ENCODE results near the gene MYO9B.

MYO9B gene

DNA sequence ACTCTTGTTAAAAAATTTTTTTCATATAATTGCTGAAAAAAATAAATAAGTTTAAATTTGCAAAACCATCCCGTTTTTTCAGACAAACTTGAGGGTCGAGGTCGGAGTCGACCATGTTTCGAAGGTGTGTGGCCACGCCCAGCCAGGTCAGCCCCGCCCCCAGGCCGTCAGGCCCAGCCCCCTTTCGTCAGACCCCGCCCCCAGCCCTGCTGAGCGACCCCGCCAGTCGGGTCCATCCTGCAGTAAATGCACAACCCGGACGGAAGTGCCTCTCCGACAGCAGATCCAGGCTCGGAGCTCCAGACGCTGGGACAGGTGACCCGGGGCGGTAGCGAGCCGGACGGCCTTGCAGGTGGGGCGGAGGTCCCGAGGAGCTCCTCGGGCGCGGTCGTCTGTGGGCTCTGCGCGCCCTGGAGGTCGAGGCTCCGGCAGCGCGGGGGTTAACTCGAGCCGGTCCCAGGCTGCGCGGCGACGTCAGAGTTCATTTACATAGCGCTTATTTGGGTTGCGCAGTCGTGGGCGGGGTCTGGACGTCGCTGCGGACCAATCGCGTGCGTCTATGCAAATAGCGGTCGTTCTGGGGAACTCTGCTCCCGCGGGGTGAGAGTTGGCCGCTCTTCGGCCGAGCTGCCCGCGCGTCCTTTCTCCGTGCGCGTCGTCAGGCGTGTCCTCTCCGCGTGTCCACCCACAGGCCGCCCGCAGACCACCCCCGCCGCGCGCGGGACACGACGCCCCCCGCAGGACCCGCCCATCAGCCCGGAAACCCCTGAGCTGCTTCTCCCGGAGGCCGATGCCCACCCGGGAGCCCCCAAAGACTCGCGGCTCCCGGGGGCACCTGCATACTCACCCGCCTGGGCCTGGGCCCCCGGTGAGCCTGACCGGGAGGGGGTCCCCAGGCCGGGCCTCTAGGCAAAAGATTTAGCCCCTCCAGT, 150.7 kb downstream of the MYO9B start, which contains the start of gene OCEL1:
OCEL1 (plus strand) TSS at position 225 of the 932 bp plus-strand sequence; CDS start at position 247, 22 bp downstream.
- peak within 1 kb of the TSS; percentile 58 for H3K4me3 ChIP-seq (ENCODE audit: low read length)
- DNase-seq (ENCODE audit: low read depth, low spot score): peak; percentile 96

DNA sequence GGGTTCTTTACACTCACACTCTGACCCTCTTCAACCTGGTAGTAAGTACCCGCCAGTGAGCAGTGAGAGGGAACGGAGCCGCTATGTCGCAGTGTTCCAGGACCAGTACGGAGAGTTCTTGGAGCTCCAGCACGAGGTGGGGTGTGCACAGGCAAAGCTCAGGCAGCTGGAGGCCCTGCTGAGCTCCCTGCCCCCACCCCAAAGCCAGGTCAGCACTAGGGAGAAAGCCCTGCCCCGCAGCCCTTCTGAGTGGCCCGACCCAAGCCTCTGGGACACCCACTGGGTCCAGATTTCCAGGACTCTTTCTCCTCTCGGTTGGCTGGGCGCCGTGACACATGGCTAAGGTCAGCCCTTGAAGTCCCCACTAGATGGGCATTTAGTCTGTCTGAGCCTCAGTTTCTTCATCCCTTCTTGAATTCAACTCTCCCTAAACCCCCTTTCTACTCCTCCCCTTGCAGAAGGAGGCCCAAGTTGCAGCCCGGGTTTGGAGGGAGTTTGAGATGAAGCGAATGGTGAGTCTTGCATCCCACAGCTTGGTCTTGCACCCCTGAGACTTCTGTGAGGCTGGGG, 152.3 kb downstream of the MYO9B start:
- no peak for DNase-seq (ENCODE audit: low read depth, low spot score)
- H3K4me3 ChIP-seq (ENCODE audit: low read length): no peak overlapping the region

DNA sequence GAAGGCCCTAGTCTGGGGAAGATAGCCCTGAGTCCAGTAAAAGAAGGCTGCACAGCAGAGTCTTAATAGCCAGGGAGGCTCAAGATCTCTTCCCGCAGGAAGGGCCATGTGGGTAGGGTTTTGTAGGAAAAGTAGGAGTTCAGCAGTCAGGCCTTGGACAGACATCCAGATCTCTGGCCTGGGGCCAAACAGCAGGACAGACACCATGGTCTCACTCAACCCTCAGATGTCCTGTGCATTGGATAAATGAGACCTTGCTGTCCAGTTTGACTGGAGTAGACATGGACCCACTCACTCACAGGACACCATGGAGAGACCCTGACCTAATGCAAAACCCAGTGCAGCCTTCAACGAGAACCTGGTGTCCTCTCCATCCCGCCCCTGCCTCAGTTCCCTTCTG, 154.3 kb downstream of the MYO9B start:
- H3K4me3 ChIP-seq (ENCODE audit: low read length): no peak overlapping the region
- no peak for DNase-seq (ENCODE audit: low read depth, low spot score)

DNA sequence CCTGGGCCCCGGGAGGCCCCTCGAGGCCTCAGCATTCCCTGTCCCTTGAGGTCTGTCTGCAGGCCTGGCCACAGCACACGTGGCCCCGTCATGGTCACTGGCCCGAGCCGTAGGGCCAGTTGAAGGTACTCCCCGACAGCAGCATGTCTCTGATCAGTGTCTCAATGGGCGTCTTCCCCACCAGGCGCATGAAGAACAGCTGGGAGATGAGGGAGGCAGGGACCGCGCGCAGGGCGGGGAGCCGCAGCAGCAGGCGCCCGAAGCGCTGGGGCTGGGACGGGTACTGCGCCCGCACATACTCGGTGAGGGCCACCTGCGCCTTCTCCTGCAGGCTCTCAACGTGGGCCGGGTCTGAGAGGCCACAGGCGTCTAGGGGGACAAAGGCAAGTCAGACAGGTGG, 156.7 kb downstream of the MYO9B start:
- DNase-seq (ENCODE audit: low read depth, low spot score): no peak

DNA sequence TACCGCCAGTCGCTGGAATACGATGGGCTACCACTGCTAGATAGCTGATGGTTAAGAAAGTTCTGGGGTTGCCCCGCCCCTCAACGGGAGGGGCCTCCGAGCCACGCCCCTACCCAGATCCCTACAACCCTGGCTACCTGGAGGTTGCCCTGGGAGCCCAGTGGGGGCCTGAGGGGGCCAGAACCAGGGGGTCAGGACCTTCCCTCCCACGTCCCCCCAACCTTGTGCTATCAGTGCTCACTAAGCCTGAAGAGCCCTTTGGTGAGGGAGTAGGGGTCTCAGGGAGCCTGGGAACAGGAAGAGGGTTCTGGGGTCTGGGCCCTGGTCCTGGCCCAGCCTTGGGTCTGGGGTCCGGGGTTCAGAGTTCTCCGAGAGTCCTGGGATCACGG, 159.3 kb downstream of the MYO9B start:
- H3K4me3 ChIP-seq (ENCODE audit: low read length): peak overlapping the region; percentile 59
- peak; percentile 47 for DNase-seq (ENCODE audit: low read depth, low spot score)

More for the DNA sequence above, 156.7 kb downstream of the MYO9B start:
- H3K4me3 ChIP-seq (ENCODE audit: low read length): no peak overlapping the region

DNA sequence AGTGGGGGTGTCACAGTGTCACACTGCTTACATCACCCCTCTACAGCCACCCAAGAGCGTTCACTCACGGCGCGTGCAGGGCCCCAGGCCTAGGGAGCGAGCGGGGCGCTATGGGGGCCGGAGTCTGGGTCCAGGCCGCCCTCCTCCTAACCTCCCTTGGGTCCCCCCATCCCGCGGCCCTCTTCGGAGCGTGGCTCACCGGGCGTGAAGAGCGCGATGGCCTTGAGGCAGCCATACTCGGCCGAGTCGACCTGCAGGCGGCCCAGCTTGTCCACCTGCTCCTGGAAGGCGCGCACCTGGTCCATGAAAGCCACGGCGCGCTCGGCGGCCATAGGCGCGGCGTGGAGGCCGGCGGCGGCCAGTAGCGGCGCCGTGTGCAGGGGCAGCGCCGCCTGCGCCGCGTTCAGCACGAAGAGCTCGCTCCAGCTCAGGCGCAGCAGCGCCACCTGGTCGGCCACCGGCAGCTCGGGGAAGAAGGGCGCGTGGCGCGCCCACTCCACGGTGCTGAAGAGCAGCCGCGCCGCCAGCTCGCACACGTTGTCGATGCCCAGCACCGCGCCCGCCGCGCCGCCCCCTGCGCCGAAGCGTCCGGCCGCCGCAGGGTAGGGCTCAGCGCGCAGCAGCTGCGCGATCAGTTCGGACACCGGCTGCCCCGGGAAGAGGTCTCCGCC, 159.9 kb downstream of the MYO9B start:
- DNase-seq (ENCODE audit: low read depth, low spot score): no peak

DNA sequence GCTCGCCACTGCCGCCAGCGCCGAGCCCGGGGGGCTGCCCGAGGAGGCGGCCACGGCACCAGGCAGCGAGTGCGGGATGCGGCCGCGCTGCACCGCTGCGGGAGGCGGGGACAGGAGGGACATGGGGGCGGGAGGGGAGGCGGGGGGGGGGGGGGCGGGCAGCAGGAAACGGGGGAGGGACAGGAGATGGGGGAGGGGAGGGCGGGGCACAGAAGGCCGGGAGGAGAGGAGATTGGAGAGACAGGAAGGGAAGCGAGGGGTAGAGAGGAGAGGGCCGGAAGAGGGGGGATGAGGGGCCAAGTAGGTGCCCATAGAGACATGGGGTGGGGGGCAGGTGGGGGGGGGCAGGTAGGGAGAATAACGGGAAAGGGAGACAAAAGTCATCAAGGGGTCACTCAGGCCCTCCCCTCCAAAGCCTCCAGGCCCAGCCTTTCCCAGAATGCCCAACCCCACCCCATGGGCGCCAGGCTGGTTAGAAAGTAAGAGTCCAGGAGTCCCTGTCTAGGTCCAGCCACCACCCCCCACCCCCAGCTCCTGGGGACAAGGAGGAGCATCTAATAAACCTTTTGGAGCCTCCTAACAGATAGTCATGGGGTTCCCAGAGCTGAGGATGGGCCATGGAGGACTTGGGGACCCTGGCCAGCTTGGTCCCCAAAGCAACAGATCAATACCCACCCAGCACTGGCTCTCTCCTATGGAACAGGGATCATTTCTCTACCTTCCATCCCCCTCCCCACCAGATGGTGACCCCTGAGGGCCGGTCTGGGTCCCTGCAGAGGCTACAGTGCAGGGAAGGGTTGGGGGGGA, 160.6 kb downstream of the MYO9B start:
- DNase-seq (ENCODE audit: low read depth, low spot score): no peak
- peak overlapping the region; percentile 59 for H3K4me3 ChIP-seq (ENCODE audit: low read length)

More for the DNA sequence above, 159.9 kb downstream of the MYO9B start:
- peak overlapping the region; percentile 59 for H3K4me3 ChIP-seq (ENCODE audit: low read length)

DNA sequence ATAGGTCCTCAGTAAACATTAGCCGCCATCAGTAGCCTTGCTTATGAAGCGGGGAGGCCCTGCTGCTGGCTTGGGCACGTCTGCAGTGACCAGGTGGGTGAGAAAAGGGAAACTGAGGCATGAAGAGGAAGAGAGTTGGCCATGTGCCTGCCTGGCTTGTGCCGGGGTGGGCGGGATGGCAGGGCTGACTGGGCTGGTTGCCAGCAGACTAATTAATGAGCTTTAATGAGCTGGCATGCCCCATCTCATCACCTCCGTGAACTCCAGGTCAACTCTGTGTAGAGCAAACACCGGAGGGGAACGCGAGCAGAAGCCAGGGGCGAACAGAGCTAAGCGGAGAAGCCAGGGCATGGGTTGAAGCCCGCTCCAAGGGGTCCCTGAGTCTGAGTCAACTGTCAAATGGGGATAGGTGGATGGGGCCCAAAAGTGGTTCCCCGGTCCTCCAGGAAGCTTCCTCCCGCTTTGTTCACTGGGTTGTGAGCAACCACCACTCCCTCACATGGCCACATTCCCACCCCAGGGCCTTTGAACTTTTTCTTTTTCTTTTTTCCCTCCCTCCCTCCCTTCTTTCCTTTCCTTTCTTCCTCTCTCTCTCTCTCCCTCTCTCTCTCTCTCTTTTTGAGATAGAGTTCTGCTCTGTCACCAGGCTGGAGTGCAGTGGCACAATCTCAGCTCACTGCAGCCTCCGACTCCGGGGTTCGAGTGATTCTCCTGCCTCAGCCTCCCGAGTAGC, 161.4 kb downstream of the MYO9B start:
- H3K4me3 ChIP-seq (ENCODE audit: low read length): no peak overlapping the region
- no peak for DNase-seq (ENCODE audit: low read depth, low spot score)

DNA sequence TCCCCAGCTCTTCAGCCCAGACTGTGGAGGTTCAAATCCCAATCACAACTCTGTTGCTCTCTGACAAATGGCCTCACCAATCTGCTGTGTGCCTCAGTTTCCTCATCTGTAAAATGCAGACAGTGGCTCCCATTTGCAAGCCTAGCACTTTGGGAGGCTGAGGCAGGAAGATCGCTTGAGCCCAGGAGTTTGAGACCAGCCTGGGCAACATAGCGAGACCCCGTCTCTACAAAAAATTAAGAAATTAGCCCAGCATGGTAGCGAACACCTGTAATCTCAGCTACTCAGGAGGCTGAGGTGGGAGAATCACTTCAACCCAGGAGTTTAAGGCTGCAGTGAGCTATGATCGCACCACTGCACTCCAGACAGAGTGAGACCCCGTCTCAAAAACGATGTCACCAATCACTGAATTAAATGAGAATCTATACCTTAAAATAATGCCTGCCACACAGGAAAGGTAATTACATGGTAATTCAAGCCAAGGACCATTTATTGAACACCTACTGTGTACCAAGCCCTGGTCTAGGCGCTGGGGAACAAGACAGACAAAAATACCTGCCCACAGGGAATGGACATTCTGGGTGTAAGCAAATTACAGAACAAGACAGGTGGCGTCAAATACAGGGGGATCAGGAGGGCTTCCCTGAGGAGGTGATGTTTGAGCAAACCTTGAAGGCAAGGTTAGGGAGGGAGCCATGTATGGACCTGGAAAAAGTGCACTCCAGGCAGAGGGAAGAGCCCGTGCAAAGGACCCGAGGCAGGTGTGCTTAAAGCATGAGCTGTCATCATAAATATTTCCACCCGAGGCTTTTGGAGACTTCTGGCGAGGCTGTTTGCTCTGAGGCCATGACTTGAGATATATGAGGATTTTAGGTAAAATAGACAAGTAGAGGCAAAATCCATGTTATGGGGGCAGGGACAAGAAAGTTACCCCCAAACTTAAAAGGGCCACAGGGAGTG, 162.4 kb downstream of the MYO9B start:
- H3K4me3 ChIP-seq (ENCODE audit: low read length): no peak overlapping the region
- no peak for DNase-seq (ENCODE audit: low read depth, low spot score)

DNA sequence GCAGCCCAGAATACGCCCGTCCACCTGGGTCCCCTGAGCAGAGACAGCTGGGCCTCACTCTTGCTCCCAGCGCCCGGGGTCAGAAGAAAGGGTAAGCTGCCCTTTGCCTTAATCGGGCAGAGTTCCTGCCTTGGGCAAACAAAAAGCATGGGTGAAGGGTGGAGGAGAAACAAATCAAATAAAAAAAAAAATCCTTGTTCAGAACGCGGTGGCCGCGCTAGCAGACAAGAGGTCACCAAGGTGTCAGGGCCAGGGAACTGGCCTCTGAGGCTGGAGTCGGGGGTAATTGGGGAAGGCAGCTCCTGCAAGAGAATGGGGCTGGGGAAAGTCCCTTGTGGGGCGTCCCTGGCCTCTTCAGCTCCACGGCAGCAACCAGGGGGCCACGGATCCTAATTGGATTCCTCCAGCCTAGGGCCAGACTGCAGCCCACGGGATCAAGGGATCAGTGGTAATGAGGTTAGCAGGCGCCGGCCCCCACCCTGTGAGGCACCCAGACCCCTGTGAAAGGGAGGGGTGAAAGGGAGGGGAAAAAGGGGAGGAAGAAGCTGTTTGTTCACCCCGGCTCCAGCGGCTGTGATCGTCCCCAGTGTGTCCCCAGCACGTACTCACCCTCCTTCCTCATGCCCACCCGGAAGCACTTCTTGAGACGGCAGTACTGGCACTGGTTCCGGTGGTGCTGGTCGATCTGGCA, 164.6 kb downstream of the MYO9B start:
- no peak for DNase-seq (ENCODE audit: low read depth, low spot score)
- H3K4me3 ChIP-seq (ENCODE audit: low read length): no peak overlapping the region

DNA sequence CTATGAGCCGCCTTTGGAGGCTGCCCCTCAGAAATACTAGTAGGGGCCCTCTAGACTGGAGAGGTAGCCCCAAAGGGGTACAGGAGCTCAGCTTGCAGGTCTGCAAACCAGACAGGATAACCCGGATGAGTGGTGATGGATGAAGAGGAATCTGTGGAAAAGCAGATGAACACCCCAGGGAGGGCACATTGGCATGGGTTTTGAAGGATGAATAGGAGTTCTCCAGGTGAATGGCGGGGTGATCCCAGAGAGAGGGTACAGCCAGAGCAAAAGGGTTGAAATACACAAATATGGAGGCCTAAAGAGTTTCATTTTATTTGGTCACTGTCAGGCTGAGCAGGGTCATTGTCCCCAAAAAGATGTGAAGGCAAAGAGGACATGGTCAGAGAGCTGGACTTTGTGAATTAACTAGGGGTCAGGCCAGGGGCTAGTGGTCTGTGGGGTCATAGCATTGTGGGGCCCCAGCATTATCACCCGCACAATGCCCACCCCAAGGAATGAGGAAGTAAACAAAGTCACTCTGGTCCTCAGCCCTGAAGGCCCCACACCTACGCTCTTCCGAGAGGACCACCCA, 165.3 kb downstream of the MYO9B start:
- no peak for DNase-seq (ENCODE audit: low read depth, low spot score)
- H3K4me3 ChIP-seq (ENCODE audit: low read length): no peak overlapping the region

DNA sequence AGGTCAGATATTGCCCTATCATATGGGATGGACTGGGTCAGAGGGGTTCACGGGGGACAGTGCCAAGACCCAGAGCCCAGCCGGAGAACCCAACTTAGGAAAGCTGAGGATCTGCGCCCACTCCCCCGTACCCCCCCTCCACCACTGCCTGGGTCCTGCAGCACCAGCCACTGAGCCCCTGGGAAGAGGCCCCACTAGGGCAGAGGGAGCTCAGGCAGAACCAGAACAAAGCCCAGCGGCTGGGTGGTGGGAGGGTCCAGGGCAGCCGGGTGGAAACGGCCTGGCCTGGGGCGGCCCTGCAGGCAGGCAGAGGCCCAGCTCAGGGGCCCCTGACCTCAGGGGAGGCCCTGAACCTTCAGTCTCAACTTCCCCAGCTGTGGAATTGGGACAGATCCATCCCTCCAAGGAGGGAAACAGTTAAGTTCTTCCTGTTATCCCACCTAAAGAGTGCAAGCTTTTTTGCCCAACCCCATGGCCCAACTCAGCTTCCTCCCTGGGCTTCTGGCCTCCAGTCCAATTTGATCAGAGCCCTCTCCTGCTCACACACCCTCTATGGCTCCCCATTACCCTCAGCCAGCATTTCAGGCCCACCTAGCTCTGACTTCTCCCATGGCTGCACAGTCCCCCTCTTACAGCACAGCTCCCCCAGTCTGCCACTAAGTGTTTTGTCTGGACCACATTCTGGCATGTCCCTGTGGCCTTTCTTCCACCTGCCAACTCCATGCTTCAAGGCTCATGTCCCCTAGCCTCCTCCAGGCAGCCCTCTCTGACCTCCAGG, 167.0 kb downstream of the MYO9B start:
- no peak for DNase-seq (ENCODE audit: low read depth, low spot score)

DNA sequence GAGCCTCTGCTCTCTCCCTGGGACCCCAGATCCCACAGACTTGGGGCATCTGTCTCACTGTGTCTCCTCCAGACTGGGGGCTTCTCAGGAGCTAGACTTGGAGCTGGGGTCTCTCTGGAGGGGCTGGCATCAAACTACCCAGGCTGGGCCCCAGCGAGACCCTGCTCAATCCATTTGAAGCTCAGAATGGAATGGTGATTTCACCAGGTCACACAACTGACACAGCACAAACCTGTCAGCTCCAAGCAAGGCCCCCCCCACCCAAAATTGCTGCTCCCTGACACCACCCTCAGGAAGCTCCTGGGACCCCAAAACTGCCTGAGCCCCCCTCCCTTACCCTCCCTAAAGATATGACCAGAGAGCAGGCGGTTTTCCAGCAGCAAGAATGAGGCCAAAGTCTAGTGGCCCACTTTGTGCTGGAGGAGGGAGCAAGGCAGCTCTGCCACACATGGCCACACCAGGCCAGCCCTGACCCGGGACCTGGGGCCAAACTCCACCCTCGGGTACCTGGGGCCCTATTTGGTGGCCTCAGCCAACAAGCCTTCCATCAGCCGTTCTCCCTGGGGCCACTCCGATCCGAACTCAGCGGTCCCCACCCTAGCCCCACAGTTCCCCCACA, 167.7 kb downstream of the MYO9B start:
- DNase-seq (ENCODE audit: low read depth, low spot score): no peak
- no peak overlapping the region for H3K4me3 ChIP-seq (ENCODE audit: low read length)

More for the DNA sequence above, 167.0 kb downstream of the MYO9B start:
- H3K4me3 ChIP-seq (ENCODE audit: low read length): no peak overlapping the region

DNA sequence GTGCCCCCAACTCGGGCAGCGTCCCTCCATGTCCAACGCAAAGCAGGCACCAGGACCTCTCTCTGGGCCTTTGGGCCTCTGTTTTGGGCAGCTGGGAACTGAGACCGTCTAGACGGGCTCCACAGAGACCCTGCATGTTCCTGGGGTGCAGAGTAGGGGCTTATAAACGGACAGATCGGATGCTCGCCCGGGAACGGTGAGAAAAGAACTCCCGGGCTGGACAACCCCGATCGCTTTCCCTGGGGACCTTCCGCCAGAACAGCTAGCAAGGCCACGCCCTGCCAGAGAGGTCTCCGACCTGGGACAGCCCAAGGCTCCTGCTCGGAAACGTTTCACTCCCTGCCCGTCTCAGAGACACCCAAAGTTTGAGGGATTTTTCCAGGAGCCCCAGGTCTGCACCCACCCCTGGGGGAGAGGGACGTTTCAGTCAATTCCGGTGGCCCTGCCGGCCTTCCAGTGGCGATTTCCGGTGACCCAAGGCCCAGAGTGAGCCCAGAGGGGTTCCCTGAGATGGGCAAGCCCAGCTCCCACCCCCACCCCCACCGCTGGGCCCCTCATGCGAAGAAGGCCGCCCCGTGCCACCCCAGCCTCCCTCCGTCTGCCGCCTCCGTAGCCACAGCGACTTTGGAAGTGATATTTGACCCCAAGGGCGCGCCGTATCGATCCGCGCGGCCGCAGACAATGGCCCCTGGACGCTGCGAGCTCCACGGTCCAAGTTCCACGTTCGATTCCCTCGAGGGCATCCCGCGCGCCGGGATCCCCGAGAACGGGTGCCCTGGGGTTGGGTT, 168.4 kb downstream of the MYO9B start:
- H3K4me3 ChIP-seq (ENCODE audit: low read length): no peak overlapping the region
- DNase-seq (ENCODE audit: low read depth, low spot score): no peak
